ENCODE measurements around the gene PAIP2B. TPM values are rescaled to one million over a fixed set of nuclear protein-coding genes. Genes with fewer than 3 reads are reported as not detected.

Gene PAIP2B
- total RNA-seq: 0.71 and 0.86 TPM in 2 replicates

GRCh38 chr2:71226965-71227560 lies at the start of gene PAIP2B:
Gene PAIP2B, minus strand, starts transcription at chr2:71227103. Its CDS starts 24,514 bp downstream, at chr2:71202589.

Other genes with a start within 250 kb of the PAIP2B start
- gene ANKRD53, start 248.5 kb downstream of the PAIP2B start, total RNA-seq: 3.2 TPM in 1 of 2 replicates, not detected in the other
- 47.6 and 80.5 TPM in 2 replicates for gene TEX261, start 232.2 kb downstream of the PAIP2B start, total RNA-seq
- gene NAGK, start 158.5 kb downstream of the PAIP2B start, total RNA-seq: 144 and 181 TPM in 2 replicates
- gene MCEE, start 96.9 kb downstream of the PAIP2B start, total RNA-seq: 15.2 and 23.4 TPM in 2 replicates
- gene MPHOSPH10, start 96.5 kb downstream of the PAIP2B start, total RNA-seq: 10.1 and 13.1 TPM in 2 replicates
- gene ZNF638, start 104.7 kb upstream of the PAIP2B start, total RNA-seq: 27.4 and 55.3 TPM in 2 replicates
- 0.58 TPM in 1 of 2 replicates, not detected in the other for gene DYSF, start 226.5 kb upstream of the PAIP2B start, total RNA-seq